AG04450 (cell line): ENCODE results near the gene VEGFB. TPM values are rescaled to one million over a fixed set of nuclear protein-coding genes. Genes with fewer than 3 reads are reported as not detected.

Experiments used
- CTCF ChIA-PET: fragments of 300-600, 350-600 bp; formaldehyde crosslinking; extraction: SDS; loops from one replicate; lab custom pipeline; 2022; ENCODE audit warnings: antibody characterized with exemption, inconsistent platforms; lab: Charles Lee
- POLR2A ChIA-PET: fragments of 350-600 bp; formaldehyde crosslinking; extraction: SDS; loops from one replicate; lab custom pipeline; 2021; ENCODE audit warnings: antibody characterized with exemption, inconsistent platforms; lab: Yijun Ruan, JAX
- DNase-seq: peaks from one replicate; pipeline ENCODE4 v3.0.0-alpha.2; 2011; ENCODE audit warnings: low read depth, low spot score
- H3K27ac ChIP-seq: one replicate; pipeline ENCODE4 v1.5.1; 2012; ENCODE audit warnings: low read depth, low read length, control low read depth
- H3K27me3 ChIP-seq: one replicate; pipeline ENCODE4 v1.6.0; 2012; ENCODE audit warnings: low read length; ENCODE audit not compliant: control insufficient read depth, insufficient read depth
- H3K4me3 ChIP-seq: 2 replicates; pipeline ENCODE4 v1.5.1; 2011; ENCODE audit warnings: mild to moderate bottlenecking, low read depth, low read length, control low read depth
- H3K9me3 ChIP-seq: 2 replicates; pipeline ENCODE4 v1.5.1; 2012; ENCODE audit warnings: low read length; ENCODE audit not compliant: control insufficient read depth, insufficient read depth
- CTCF ChIP-seq: IDR thresholded peaks from 2 replicates; pipeline ENCODE4 v1.5.1; 2011; ENCODE audit warnings: low read depth, low read length, control low read depth, inconsistent platforms
- polyA plus RNA-seq: library from polyadenylated mRNA; depleted of rRNA; stranded (reverse); fragments of >200 nt; gene quantifications from 2 replicates; pipeline ENCODE4 v1.2.3, GENCODE V29; 2011

The VEGFB gene
- polyA plus RNA-seq, 1 experiment, result 11.8 TPM

GRCh38 chr11:64223001-64223651, 11.3 kb upstream of the VEGFB start:
- CTCF ChIA-PET, result interaction anchor here (0.5 to 2.1 kb wide), 4 partner anchors 78 to 316 kb away, joined by 3 to 6 read pairs (median 4); partner anchors contain the start of gene CATSPERZ
- TF ChIP-seq CTCF, result no peak

GRCh38 chr11:64224151-64224890, 10.1 kb upstream of the VEGFB start:
- H3K9me3 ChIP-seq, result no peaks in the 10 kb centered on the region; the same call in 1 of the 2 replicates
- no peaks in the 10 kb centered on the region for H3K27me3 ChIP-seq
- no peak overlapping the region for H3K4me3 ChIP-seq
- CTCF ChIA-PET, result interaction anchor here (1.0 to 3.8 kb wide), 3 partner anchors 19 to 78 kb away, joined by 3 to 13 read pairs (median 6); partner anchors contain the start of gene CATSPERZ
- DNase-seq, result no peak
- POLR2A ChIA-PET, result interaction anchor here (0.5 to 1.8 kb wide), 3 partner anchors 7 to 36 kb away, joined by 4 to 6 read pairs (median 6); no protein-coding TSS in a partner anchor
- TF ChIP-seq CTCF, result no peak
- H3K27ac ChIP-seq, result no peak overlapping the region

More at GRCh38 chr11:64223001-64223651, 11.3 kb upstream of the VEGFB start:
- no peak for DNase-seq
- no peak overlapping the region for H3K27ac ChIP-seq
- POLR2A ChIA-PET, result interaction anchor here (1.5 to 1.8 kb wide), 2 partner anchors 13 to 35 kb away, joined by 4 to 6 read pairs; no protein-coding TSS in a partner anchor
- H3K9me3 ChIP-seq, result no peaks in the 10 kb centered on the region; the same call in 1 of the 2 replicates
- H3K27me3 ChIP-seq, result no peaks in the 10 kb centered on the region
- no peak overlapping the region for H3K4me3 ChIP-seq

- ChIA-PET CTCF (interaction anchor here (2.1 to 3.8 kb wide), 2 partner anchors 20 to 76 kb away, joined by 6 to 13 read pairs; partner anchors contain the start of gene CATSPERZ), POLR2A (interaction anchor here (0.5 to 2.2 kb wide), 5 partner anchors 8 to 40 kb away, joined by 4 to 8 read pairs (median 6); partner anchors contain the start of gene STIP1)
- DNase-seq, result no peak
- Histone ChIP-seq H3K9me3 (no peaks in the 10 kb centered on the region; the same call in 1 of the 2 replicates), H3K27me3 (no peaks in the 10 kb centered on the region), H3K4me3 (peak overlapping the region; percentile 89), H3K27ac (no peak overlapping the region)
- TF ChIP-seq CTCF, result no peak
Measured at GRCh38 chr11:64224891-64225607, 9.3 kb upstream of the VEGFB start.

GRCh38 chr11:64225608-64226506, 8.5 kb upstream of the VEGFB start, which contains the start of the genes NUDT22 and TRPT1:
Gene NUDT22 (plus strand): TSS chr11:64226274. CDS start chr11:64226653, 379 bp downstream.
Gene TRPT1 (minus strand): TSS chr11:64226186. CDS start chr11:64225860, 326 bp downstream.
- ChIA-PET CTCF (interaction anchor here (1.0 to 3.8 kb wide), 3 partner anchors 21 to 78 kb away, joined by 3 to 13 read pairs (median 4); no protein-coding TSS in a partner anchor), POLR2A (interaction anchor here (0.6 to 2.2 kb wide), 7 partner anchors 11 to 79 kb away, joined by 3 to 8 read pairs (median 5); partner anchors contain the start of gene STIP1)
- peak; percentile 27 for DNase-seq
- Histone ChIP-seq H3K4me3 (peak within 1 kb of the TSS; percentile 89), H3K27me3 (no peaks in the 10 kb centered on the region), H3K27ac (peak within 1 kb of the TSS; percentile 21), H3K9me3 (no peaks in the 10 kb centered on the region; the same call in 1 of the 2 replicates)
- TF ChIP-seq CTCF, result peak; percentile 21
